Fibroblast of mammary gland (primary cell): ENCODE measurements around the gene HIP1.
"Not testable (repeated sequence)": the region's sequence is repeated elsewhere in the genome, so short reads cannot be mapped to it uniquely, and the experiment has no call there.

Experiments
- DNase-seq: peaks from one replicate; pipeline ENCODE4 v3.0.0-alpha.2; 2010; ENCODE audit warnings: low read depth
- H3K4me3 ChIP-seq: 2 replicates; pipeline ENCODE4 v1.5.1; 2011; ENCODE audit warnings: low read depth, mild to moderate bottlenecking, low read length, moderate library complexity; ENCODE audit not compliant: control insufficient read depth
- CTCF ChIP-seq: conservative IDR thresholded peaks from 2 replicates; pipeline ENCODE4 v1.5.1; 2011; ENCODE audit warnings: low read depth, low read length, inconsistent platforms; ENCODE audit not compliant: control insufficient read depth, insufficient read depth

Gene HIP1

DNA sequence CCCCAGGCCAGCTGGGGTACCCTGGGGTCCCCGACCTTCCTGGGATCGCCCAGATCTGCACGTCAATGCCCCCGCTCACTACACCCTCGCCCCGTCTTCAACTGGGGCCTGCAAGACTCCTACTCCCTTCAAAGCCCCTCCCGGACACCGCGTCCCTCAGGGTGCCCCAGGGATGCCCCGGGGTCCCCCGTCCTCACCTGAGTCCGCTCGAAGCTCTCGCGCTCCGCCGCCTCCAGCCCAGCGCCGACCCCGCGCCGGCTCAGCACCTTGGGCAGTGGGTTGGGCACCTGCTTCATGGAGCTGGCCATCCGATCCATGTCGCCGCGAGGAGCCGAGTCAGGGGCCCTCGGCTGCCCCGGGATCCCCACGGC is at the start of gene HIP1:
TSS of gene HIP1 (minus strand) at position 338 of the 371 bp plus-strand sequence. CDS start at position 317, 21 bp downstream.
- no peak for TF ChIP-seq CTCF
- peak within 1 kb of the TSS; percentile 86 for H3K4me3 ChIP-seq
- DNase-seq = no peak

DNA sequence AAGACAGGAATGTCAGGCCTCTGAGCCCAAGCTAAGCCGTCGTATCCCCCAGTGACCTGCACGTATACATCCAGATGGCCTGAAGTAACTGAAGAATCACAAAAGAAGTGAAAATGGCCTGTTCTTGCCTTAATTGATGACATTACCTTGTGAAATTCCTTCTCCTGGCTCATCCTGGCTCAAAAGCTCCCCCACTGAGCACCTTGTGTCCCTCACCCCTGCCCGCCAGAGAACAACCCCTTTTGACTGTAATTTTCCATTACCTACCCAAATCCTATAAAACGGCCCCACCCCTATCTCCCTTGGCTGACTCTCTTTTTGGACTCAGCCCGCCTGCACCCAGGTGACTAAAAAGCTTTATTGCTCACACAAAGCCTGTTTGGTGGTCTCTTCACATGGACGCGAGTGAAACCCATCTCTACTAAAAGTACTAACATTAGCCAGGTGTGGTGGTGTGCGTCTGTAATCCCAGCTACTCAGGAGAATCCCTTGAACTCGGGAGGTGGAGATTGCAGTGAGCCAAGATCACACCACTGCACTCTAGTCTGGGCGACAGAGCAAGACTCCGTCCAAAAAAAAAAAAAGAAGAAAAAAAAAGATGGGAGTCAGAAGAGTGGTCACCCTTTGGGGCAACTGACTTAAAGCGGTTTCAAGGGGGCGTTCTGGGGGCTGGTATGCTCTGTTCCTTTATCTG is 49.6 kb upstream of the HIP1 start:
- DNase-seq, H3K4me3 ChIP-seq: not testable (repeated sequence)

GRCh38 chr7:75783058-75783457 is 44.3 kb upstream of the HIP1 start:
- not testable (repeated sequence) for DNase-seq, H3K4me3 ChIP-seq

DNA sequence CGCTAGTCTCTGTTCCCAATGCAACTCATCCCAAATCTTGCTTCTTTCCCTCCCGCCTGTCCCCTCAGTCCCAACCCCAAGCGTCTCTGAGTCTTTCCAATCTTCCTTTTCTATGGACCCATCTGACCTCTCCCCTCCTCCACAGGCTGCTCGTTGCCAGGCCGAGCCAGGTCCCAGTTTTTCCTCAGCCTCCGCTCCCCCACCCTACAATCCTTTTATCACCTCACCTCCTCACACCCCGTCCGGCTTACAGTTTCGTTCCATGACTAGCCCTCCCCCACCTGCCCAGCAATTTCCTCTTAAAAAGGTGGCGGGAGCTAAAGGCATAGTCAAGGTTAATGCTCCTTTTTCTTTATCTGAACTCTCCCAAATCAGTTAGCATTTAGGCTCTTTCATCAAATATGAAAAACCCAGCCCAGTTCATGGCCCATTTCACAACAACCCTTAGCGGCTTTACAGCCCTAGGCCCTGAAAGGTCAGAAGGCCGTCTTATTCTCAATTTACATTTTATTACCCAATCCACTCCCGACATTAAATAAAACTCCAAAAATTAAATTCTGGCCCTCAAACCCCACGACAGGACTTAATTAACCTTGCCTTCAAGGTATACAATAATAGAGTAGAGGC is 42.0 kb upstream of the HIP1 start:
- not testable (repeated sequence) for H3K4me3 ChIP-seq, DNase-seq

DNA sequence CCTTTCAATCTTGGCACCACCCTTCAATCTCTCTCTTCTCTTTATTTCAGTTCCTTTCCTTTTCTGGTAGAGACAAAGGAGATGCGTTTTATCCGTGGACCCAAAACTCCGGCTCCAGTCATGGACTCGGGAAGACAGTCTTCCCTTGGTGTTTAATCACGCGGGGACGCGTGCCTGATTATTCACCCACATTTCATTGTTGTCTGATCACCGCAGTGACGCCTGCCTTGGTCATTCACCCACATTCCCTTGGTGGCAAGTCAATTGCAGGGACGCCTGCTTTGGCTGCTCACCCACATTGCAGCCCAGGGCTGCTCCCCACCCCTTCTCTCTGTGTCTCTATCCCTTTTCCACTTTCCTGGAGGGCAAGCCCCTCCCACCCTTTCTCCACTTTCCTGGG is 40.8 kb upstream of the HIP1 start:
- peak; percentile 30 for DNase-seq
- H3K4me3 ChIP-seq = not testable (repeated sequence)

DNA sequence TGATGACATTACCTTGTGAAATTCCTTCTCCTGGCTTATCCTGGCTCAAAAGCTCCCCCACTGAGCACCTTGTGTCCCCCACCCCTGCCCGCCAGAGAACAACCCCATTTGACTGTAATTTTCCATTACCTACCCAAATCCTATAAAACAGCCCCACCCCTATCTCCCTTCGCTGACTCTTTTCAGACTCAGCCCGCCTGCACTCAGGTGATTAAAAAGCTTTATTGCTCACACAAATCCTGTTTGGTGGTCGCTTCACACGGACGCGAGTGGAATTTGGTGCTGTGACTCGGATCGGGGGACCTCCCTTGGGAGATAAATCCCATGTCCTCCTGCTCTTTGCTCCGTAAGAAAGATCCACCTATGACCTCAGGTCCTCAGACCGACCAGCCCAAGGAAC is 40.3 kb upstream of the HIP1 start:
- DNase-seq, H3K4me3 ChIP-seq: not testable (repeated sequence)

DNA sequence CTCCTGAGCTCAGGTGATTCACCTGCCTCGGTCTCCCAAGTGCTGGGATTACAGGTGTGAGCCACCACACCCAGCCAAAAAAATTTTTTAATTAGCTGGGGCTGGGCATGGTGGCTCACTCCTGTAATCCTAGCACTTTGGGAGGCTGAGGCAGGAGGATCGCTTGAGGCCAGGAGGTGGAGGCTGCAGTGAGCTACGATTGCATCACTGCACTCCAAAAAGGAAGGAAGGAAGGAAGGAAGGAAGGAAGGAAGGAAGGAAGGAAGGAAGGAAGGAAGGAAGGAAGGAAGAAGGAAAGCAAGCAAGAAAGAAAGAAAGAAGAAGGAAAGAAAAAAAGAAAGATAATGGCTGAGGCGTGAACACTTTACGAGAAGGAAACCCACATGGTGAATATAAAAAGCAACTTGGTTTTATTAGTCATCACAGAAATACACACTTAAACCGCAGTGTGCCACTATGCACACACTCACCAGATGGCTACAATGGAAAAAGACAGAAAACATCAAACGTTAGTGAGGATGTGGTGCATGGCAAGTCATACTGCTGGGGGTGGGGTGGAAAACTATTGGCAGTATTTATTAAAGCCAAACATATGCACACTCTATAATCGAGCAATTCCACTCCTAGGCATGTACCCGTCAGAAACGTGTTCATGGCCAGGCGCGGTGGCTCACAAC is 37.7 kb upstream of the HIP1 start:
- no peak for TF ChIP-seq CTCF
- peak; percentile 95 for DNase-seq
- H3K4me3 ChIP-seq = no peak overlapping the region

DNA sequence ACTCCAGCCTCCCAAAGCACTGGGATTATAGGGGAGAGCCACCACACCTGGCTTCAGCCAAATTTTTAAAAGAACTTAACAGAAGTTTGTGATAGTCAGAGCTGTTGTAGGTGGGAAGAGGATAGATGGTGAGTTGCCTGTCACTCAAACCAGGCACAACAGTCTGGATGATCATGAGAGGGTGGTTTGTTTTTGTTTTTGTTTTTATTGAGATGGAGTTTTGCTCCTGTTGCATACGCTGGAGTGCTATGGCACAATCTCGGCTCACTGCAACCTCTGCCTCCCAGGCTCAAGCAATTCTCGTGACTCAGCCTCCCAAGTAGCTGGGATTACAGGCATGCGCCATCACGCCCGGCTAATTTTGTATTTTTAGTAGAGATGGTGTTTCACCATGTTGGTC is 35.2 kb upstream of the HIP1 start:
- not testable (repeated sequence) for H3K4me3 ChIP-seq, DNase-seq

GRCh38 chr7:75772081-75773077 is 33.6 kb upstream of the HIP1 start, which contains the start of gene CCL26:
Gene CCL26 (minus strand): TSS chr7:75772211. CDS start chr7:75772176, 35 bp downstream.
- no peak for TF ChIP-seq CTCF
- H3K4me3 ChIP-seq = no peak within 1 kb of the TSS
- DNase-seq = peak; percentile 93
